Bone marrow (tissue), 2 donors: ENCODE data around the gene ANKRD13D.
A peak's percentile ranks its signal among the peaks of the same experiment; 100 is the strongest.

ENCODE experiments used
- DNase-seq, 2 donors: peaks; one replicate each; lab custom pipeline; 2025; lab: John Stamatoyannopoulos, UW

ANKRD13D gene

DNA sequence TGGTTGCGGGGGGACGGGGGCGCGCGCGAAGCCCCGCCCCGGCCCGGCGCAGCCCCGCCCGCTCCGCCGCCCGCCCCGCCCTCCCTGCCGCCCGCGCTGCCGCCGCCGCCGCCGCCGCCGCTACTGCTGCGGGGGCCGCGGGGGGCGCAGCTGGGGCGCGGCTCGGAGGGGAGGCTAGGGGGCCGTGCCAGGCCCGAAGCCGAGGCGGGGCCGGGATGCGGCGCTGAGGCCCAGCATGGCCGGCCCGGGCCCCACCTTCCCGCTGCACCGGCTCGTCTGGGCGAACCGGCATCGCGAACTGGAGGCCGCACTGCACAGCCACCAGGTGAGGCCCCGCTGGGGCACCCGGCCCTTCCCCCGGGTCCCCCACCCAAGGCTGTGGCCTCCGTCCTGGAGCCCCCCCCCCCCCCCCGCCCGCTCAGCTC lies at the start of gene ANKRD13D:
ANKRD13D (plus strand) TSS at position 78 of the 425 bp plus-strand sequence; CDS start at position 236, 158 bp downstream.
- DNase-seq = no peak

DNA sequence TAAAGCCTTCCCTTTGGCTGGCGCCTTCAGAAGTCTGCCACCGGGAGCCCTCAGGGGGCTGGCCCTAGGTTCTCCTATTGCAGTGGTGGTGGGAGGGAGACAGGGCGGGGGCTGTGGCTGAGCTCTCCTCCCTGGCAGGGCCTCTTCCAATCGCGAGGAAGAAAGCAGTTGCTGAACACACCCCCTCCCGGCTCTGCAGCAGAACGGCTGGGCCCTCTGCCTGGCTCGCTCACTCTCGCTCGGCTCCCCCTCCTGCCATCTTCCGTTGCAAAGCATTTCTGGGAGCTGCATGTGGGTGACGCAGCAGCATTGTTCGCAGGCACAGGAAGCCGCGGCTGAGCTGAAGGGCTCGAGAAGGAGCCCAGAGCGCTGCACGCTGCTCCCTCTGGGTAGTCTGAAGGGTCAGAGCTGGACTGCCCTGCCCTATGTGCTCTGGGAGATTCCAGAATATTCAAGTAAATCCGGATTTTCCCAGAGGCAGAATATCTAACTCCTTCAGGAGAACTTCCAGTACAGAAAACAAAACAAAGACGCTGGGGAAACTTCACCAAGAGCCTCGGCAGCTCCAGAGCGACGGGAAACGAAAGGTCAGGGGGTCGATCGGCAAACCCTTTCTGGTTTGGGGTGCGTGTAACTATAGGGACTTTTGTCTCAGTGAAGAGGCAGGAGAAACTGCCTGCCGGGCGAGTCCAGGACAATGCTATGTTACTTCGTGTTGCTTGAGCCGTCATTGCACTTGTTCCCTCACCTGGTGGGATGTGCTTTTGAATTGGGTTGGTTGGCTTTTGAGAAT lies 49.1 kb upstream of the ANKRD13D start:
- peak; percentile 68 to 99 for DNase-seq

DNA sequence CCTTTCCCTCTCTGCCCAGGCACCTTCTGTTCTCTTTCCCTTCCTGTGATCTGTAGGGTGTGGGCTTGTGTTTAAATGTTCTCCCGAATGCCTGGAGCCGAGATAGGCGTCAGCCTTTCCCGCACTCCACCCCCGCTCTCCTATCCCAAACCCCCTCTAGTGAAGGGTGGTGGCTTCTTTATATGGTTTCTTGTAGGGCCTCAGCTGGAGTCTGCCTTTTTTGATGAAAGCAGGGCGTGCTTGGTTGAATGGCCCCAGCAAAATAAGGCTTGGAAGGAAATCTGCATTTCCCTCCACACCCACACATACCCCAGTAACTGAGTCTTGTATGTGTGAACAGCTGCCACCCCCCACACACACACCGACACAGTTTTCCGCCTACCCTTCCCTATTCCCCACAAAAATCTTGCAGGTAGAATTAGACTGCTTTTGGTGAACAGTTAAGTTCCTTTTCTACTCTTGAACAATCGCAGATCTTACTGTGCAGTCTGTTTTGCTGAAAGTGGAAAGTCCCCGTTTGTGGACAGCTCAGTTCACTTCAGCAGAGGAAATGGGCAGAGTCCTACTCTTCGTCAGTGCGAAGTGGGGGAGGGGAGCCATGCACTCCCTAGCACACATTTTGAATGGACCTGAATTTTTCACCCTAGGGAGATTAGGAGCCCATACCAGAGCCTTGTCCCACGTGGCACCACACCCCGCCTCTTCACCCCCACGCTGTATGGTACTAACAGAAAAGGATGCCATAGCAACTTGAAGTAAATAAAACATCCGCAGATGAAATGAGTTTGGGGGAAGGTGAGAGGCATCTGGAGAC lies 48.3 kb upstream of the ANKRD13D start:
- DNase-seq = peak; percentile 47 to 81

DNA sequence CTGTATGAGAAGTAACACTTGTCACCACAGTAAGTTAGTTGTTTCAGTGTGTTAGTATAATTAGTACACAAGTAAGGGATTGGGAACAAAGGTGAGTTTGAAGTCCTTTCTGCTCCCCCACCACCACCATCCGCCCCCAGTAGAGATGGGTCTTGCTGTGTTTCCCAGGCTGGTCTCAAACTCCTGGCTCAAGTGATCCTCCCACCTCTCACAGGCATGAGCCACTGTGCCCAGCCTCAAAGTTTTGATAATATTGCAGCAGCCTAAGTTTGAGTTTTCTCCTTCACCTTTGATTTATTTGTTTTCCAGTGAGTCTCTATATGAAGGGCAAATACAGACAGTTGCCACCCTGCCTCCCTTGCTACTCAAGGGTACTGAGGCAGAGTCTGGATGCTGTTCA lies 46.6 kb upstream of the ANKRD13D start:
- DNase-seq = no peak

DNA sequence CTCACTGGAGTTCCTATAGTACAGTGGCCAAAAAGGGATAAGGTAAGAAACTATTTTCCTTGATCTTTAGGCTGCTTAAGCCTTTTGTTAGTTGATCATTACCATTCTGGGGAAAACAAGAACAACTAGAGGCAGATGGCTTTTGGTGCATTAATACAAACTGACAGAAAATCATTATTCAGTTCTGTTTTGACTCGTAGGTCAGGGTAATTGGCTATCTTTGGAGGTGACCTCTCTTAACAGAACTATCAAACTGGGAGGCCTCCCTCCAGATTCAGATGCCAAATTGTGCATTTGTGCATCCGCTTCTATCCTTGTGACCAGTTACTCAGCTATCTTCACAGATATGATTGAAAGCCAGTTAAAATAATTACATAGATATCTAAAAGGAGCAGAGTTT lies 46.1 kb upstream of the ANKRD13D start:
- no peak for DNase-seq

DNA sequence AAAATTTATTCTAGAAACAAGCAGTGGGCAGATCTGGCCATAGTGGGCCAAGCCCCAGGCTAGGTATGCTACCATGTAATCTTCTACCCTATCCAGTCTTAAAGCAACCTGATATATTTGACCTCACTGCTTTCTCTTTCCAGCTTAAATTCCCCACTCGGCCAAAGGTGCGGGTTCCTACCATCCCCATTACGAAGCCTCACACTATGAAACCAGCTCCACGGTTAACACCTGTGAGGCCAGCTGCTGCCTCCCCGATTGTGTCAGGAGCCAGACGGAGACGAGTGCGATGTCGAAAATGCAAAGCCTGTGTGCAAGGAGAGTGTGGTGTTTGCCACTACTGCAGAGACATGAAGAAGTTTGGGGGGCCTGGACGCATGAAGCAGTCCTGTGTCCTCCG lies 44.1 kb upstream of the ANKRD13D start:
- no peak for DNase-seq

DNA sequence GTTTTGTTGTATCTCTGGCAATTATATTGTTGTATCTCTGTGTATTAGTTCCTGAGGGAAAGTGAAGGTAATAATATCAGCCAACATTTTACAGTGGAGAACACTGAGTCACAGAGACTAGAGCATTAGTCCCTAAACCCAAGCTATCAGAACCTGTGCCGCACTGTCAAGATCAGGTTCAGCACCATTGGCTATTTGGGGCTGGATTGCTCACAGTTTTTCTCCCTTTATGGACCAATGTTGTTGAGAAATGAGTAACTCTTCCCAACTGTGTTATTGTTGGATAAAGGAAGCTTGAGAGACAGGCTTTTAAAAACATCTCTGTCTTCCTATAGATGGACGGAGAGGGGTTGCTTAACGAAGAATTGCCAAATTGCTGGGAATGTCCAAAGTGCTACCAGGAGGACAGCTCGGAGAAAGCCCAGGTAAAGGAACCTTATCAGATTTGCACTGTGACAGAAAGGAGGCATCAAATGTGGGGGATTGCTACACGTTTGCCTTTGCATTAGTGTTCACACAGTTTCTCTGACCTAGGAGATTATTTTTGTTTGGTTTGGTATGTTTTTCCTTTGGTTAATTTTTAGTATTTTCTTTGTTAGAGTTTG lies 41.1 kb upstream of the ANKRD13D start:
- no peak for DNase-seq

DNA sequence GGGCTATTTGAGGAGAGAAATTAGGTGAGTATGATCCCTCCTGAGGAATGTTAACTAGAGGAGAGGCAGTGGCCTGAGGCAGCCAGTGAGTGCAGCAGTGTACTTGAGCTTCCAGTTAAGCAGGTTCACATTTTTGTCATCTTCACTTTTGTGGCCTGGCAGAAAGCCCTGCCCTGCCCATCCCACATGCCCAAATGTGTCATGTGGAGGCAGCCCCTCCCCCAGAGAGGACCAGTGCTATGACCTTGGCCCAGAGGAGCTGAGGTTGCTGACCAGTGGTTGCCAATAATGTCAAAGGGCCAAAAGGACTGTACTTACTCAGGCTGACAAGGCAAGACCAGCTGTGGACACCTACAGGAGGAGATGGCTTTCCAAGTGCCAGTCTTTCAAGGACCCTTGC lies 40.5 kb upstream of the ANKRD13D start:
- no peak for DNase-seq

DNA sequence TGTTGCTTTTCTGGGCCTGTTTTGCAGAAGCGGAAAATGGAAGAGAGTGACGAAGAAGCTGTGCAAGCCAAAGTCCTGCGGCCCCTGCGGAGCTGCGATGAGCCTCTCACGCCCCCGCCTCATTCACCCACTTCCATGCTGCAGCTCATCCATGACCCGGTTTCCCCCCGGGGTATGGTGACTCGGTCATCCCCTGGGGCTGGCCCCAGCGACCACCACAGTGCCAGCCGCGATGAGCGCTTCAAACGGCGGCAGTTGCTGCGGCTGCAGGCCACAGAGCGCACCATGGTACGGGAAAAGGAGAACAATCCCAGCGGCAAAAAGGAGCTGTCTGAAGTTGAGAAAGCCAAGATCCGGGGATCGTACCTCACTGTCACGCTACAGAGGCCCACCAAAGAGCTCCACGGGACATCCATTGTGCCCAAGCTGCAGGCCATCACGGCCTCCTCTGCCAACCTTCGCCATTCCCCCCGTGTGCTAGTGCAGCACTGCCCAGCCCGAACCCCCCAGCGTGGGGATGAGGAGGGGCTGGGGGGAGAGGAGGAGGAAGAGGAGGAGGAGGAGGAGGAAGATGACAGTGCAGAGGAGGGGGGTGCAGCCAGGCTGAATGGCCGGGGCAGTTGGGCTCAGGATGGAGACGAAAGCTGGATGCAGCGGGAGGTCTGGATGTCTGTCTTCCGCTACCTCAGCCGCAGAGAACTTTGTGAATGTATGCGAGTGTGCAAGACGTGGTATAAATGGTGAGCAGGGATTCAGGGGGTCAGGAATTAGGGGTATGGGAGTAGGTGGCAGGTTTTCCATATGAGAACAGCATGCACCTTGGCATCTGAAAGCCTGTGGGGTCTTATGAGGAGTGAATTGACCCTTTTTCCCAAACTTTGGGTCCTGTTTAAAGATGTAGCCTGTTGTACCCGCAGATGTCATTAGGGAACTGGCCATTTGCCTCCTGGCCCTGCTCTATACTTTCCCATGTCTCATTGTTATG lies 38.8 kb upstream of the ANKRD13D start:
- DNase-seq = no peak

DNA sequence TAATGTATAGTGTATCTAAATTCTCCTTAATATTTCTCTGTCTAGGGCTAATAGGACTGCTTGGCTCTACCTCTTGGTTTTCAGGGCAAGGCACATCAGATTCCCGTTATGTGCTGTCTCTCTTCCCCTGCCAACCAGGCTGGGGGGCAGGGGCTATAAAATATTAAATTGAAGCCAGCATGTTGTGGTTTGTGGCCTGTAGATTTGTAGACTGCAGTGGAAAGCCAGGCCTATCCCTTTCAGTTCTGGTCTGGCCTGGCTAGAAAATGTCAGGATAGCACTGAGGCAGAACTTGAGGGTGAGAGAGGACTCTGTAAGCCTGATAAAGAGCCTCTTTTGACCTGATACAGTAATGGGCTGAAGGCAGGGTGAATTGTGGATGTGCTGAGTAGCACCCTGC lies 37.3 kb upstream of the ANKRD13D start:
- DNase-seq = no peak

DNA sequence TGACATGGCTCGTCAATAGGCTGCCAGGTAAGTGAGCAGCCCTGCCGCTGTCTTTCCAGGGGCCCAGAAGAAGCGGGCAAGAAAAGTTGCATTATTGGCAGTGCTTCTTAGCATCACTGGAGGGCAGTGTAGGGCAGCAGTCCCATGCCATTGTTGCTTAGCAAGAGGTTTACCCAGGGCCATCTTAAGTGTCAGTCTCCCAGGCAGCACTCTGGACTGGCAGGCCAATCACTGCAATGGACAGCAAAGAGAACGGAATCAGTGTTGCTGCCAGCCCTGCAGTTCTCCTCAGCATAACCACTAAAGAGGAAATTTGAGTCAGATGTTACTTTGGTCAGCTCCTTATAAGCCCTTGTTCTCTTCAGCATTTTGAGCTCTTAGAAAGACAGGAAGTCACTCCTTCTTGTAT lies 36.3 kb upstream of the ANKRD13D start:
- DNase-seq = peak in 1 of 2 donors; percentile 12

DNA sequence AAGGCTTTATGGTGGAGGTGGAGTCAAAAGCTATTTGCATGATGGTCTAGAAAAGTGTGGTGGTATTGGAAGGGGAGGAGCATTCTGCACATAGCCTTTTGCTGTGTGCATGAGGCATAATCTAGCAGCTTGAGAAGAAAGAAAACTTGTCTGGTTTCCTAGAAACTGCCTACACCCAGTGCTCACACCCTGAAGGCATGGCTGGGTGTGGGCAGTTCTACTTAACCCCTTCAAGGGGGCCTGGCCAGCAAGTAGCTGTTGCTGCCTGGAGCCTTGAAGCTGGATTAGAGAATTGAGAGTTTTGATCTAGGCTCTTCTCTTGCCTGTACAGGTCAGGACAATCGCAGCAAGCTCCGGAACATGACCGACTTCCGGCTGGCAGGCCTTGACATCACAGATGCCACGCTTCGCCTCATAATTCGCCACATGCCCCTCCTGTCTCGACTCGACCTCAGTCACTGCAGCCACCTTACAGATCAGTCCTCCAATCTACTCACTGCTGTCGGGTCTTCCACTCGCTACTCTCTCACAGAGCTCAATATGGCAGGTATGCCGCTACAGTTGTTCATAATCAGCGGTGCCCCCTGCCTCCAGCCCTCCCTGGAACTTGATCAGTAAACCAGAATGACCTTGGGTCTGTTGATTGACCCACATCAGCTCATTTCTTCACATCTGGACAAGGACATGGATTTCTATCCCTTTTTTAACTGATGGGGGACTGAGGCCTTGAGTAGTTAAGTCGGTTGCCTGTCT lies 35.1 kb upstream of the ANKRD13D start:
- no peak for DNase-seq

DNA sequence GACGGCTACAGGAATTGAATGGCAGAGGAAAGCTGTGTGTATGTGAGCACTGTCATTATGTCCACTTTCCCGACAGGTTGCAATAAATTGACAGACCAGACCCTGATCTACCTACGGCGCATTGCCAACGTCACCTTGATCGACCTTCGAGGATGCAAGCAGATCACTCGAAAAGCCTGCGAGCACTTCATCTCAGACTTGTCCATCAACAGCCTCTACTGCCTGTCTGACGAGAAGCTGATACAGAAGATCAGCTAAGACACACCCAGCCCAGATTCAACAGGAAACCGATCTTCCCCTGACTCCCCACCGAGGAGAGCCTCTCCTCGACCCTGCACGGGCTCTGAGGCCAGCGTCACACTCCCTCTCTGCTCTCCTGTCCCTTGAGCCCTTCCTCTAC lies 34.3 kb upstream of the ANKRD13D start:
- no peak for DNase-seq

DNA sequence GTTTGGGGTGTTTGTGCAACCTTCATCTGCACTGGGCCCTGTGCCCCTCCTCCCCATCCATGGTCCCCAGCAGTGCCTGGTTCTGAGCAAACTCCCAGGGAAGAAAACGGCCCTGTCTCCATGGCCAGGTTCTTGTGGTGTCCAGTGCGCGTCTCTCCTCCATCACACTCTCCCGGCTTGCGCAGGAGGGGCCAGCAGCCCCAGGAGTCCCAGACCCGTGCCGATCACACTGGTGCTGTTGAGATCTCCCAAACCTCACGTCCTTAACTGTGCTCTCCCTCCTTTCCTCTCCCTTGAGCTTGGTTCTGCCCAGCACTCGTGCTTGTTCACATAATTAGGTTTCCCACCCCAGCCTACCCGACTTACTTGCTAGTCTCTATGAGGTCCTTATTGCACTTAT lies 33.8 kb upstream of the ANKRD13D start:
- DNase-seq = no peak

DNA sequence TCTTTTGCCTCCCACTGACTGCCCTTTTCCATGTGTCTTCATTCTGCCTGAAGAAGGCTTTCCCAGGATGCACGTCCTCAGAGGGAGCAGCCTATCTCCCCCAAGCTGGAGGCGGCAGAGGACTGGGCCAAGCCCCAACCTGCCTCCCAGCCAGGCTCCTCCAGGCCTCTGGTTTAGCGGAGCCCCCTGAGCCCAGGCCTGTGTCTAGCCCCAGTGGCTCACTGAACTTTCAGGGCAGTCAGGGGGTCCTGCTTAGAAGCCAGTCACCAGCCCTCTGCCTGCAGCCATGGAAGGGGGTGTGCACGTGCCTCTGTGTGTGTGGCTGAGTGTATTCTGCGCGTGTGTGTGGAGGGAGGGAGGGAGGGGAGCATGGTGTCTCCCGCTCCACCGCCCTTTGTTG lies 33.2 kb upstream of the ANKRD13D start:
- no peak for DNase-seq

DNA sequence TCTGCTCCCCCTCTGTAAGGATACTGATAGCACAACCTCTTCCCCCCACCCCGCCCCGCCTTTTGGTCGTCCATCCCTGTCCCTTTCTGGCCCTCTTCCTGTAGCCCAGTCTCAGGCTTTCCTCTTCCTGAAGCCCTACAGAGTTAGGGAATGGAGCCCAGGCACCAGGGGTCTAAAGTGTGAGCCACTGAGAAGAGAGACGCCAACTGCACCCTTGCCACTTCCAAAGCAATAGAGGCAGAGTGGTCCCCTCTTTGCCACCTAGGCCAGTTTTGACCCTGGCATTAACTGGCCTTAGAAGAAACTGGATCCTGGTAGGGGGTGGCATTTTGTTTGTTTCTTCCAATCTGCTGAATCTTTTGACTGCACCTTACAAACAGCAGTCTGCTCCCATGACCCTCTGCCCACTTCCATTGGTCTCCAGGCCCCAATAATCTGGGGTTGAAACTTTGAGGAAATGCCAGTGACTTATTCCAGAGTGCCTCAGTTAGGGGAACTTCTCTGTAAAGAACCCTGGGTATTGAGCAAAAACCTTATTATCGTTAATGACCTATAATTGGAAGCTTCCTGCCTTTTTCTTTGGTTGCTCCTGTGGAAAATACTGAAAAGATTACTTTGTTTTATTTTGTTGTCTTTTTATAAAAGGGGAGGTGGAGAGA lies 32.5 kb upstream of the ANKRD13D start:
- no peak for DNase-seq

DNA sequence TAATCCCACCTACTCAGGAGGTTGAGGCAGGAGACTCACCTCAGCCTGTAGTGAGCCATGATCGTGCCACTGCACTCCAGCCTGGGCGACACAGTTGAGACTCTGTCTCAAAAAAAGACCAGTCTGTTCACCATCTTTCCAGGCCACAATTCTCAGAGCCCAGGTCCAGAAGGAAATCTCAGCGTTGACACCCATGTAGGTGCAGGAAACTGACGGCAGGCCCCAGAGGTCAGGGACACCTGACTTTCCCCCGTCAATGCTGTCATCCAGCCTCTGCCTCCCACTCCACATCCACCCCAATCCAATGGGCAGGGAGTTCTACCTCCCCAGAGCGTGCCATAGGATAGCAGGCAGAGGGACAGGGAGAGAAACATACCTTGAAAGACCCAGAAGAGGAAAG lies 28.7 kb upstream of the ANKRD13D start:
- no peak for DNase-seq

DNA sequence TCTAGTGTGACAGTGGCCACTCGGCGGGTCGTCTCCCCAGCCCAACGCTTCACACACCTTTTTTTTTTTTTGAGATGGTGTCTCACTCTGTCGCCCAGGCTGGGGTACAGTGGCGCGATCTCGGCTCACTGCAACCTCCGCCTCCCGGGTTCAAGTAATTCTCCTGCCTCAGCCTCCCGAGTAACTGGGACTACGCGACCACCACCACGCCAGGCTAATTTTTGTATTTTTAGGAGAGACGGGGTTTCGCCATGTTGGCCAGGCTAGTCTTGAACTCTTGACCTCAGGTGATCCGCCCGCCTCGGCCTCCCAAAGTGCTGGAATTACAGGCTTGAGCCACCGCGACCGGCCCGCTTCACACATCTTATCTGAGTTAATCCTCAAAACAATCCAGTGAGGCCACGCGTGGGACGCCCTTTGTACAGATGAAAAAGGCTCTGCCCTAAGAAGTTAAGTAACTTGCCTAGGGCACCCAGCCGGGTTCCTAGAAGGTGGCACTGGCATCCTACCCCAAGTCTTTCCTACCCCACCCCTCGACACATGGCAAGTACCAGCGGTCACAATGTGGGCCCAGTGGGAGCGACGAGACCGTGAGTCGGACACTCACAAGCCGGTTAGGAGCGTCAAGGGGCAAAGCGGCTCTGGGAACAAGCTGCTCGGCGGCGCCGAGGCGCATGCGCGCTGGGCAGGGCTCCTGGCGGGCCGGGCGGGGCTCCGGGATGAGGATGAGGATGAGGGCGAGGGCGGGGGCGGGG lies 28.0 kb upstream of the ANKRD13D start:
- DNase-seq = peak in 1 of 2 donors; percentile 21

DNA sequence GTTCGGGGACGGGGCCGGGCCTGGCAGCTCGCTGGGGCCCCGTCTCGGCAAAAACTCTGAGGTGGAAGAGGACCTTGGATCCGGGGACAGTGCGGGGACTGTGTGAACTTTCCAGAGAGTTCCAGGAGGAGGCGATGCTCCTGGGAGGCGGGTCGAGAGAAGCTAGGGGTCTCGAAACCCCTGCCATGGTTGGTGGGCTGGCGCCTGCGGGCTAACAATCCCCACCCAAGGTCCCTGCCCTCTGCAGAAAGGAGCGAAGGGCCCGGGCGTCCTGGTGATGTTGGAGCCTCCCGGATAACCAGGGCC lies 27.5 kb upstream of the ANKRD13D start:
- no peak for DNase-seq
